ENCODE measurements around the gene CAMTA1.

CAMTA1 gene

GRCh38 chr1:6969106-6969505 lies 183.9 kb downstream of the CAMTA1 start:
- TF ChIP-seq, protein P1, sequence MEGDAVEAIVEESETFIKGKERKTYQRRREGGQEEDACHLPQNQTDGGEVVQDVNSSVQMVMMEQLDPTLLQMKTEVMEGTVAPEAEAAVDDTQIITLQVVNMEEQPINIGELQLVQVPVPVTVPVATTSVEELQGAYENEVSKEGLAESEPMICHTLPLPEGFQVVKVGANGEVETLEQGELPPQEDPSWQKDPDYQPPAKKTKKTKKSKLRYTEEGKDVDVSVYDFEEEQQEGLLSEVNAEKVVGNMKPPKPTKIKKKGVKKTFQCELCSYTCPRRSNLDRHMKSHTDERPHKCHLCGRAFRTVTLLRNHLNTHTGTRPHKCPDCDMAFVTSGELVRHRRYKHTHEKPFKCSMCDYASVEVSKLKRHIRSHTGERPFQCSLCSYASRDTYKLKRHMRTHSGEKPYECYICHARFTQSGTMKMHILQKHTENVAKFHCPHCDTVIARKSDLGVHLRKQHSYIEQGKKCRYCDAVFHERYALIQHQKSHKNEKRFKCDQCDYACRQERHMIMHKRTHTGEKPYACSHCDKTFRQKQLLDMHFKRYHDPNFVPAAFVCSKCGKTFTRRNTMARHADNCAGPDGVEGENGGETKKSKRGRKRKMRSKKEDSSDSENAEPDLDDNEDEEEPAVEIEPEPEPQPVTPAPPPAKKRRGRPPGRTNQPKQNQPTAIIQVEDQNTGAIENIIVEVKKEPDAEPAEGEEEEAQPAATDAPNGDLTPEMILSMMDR (IDR thresholded peaks at IDR 0.05; ENCODE audit: control insufficient read depth, insufficient read depth, low read depth, low read length, missing control alignments), result no peak
- DNase-seq (ENCODE audit: low read depth), result no peak
- H3K4me3 ChIP-seq (ENCODE audit: control insufficient read depth, low read depth, low read length), result no peak overlapping the region

- DNase-seq (ENCODE audit: low read depth), result no peak
- H3K4me3 ChIP-seq (ENCODE audit: control insufficient read depth, low read depth, low read length), result no peak overlapping the region
- TF ChIP-seq, protein P1 (IDR thresholded peaks at IDR 0.05; ENCODE audit: control insufficient read depth, insufficient read depth, low read depth, low read length, missing control alignments), result no peak
Observed at GRCh38 chr1:6969762-6970161, 184.5 kb downstream of the CAMTA1 start.

DNA sequence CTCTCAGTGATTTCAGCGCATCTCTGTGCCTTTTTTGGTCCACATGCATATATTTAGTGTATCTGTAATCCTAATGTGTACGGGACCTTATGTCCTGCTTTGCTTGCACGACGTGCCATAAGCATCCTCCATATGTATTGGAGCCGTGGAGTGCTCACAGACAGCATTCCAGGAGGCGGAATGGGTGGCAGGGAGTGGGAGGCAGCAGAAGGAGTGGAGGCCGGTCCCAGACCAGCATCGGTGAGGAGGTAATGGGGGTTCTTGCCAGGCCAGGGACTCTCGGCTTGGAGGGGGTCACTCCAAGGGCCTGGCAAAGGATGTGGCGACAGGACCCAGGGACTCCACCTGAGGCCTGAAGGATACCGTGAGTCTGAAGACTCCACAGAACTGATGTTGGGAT lies 185.0 kb downstream of the CAMTA1 start:
- TF ChIP-seq, protein P1 (IDR thresholded peaks at IDR 0.05; ENCODE audit: control insufficient read depth, insufficient read depth, low read depth, low read length, missing control alignments), result no peak

DNA sequence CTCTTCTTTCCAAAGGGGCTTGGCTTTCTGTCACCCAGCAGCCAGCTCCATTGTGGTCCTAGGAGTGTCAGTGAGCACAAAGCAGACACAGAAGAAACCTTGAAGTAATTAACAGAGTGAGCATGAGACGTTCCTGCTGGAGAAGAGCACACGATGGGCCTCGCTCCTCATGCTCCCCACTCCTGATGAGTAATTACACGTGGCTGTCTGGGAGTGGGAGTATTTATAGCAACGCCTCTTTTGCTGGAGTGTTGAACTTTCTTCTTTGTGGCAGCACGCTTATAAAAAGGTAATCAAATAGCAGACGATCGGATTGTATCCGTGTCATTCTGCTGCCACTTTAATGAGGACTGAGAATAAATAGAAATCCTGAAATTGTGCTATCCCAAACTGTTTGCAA lies 185.8 kb downstream of the CAMTA1 start:
- TF ChIP-seq, protein P1 (IDR thresholded peaks at IDR 0.05; ENCODE audit: control insufficient read depth, insufficient read depth, low read depth, low read length, missing control alignments), result no peak

More for the DNA sequence above, 185.0 kb downstream of the CAMTA1 start:
- no peak for DNase-seq (ENCODE audit: low read depth)
- H3K4me3 ChIP-seq (ENCODE audit: control insufficient read depth, low read depth, low read length), result no peak overlapping the region

GRCh38 chr1:6971699-6972098 lies 186.4 kb downstream of the CAMTA1 start:
- DNase-seq (ENCODE audit: low read depth), result no peak
- H3K4me3 ChIP-seq (ENCODE audit: control insufficient read depth, low read depth, low read length), result no peak overlapping the region
- TF ChIP-seq, protein P1 (IDR thresholded peaks at IDR 0.05; ENCODE audit: control insufficient read depth, insufficient read depth, low read depth, low read length, missing control alignments), result no peak

More for the DNA sequence above, 185.8 kb downstream of the CAMTA1 start:
- DNase-seq (ENCODE audit: low read depth), result no peak
- H3K4me3 ChIP-seq (ENCODE audit: control insufficient read depth, low read depth, low read length), result no peak overlapping the region

- TF ChIP-seq, protein P1 (IDR thresholded peaks at IDR 0.05; ENCODE audit: control insufficient read depth, insufficient read depth, low read depth, low read length, missing control alignments), result no peak
- H3K4me3 ChIP-seq (ENCODE audit: control insufficient read depth, low read depth, low read length), result no peak overlapping the region
- no peak for DNase-seq (ENCODE audit: low read depth)
Observed at GRCh38 chr1:6972399-6972798, 187.1 kb downstream of the CAMTA1 start.

Data from AG09309 (cell line).